HT-29 (cell line): ENCODE data around the gene PPM1F. TPM values are rescaled to one million over a fixed set of nuclear protein-coding genes. Genes with fewer than 3 reads are reported as not detected.

Experiments
- DNase-seq: peaks from one replicate; pipeline ENCODE4 v3.0.0-alpha.2; 2015; ENCODE audit warnings: low spot score
- total RNA-seq: library from RNA; depleted of rRNA; stranded (reverse); fragments of >200 nt; shearing (Covaris generic); gene quantifications from 2 replicates; pipeline ENCODE4 v1.2.3, GENCODE V29; 2014

The PPM1F gene
- total RNA-seq, 1 experiment from 2014 or later = 17.8 TPM

- no peak for DNase-seq
Measured at GRCh38 chr22:21977814-21978213, 25.2 kb upstream of the PPM1F start.

GRCh38 chr22:21975854-21976345 lies 23.3 kb upstream of the PPM1F start:
- DNase-seq = no peak

- DNase-seq = no peak
Measured at GRCh38 chr22:21975273-21975672, 22.6 kb upstream of the PPM1F start.

- no peak for DNase-seq
Measured at GRCh38 chr22:21974058-21974649, 21.5 kb upstream of the PPM1F start.

GRCh38 chr22:21972806-21973205 lies 20.2 kb upstream of the PPM1F start:
- DNase-seq = no peak

GRCh38 chr22:21972293-21972779 lies 19.7 kb upstream of the PPM1F start:
- DNase-seq = peak; percentile 4

GRCh38 chr22:21971858-21972275 lies 19.2 kb upstream of the PPM1F start:
- DNase-seq = no peak

GRCh38 chr22:21970800-21971617 lies 18.4 kb upstream of the PPM1F start:
- DNase-seq = no peak

- no peak for DNase-seq
Measured at GRCh38 chr22:21970037-21970799, 17.6 kb upstream of the PPM1F start.

- DNase-seq = no peak
Measured at GRCh38 chr22:21968452-21969129, 15.9 kb upstream of the PPM1F start.

GRCh38 chr22:21967693-21968271 lies 15.1 kb upstream of the PPM1F start:
- DNase-seq = no peak

- DNase-seq = no peak
Measured at GRCh38 chr22:21966643-21967516, 14.2 kb upstream of the PPM1F start.

- DNase-seq = no peak
Measured at GRCh38 chr22:21965762-21966288, 13.2 kb upstream of the PPM1F start.

GRCh38 chr22:21964918-21965484 lies 12.4 kb upstream of the PPM1F start:
- DNase-seq = no peak

GRCh38 chr22:21964234-21964633 lies 11.6 kb upstream of the PPM1F start:
- DNase-seq = no peak

GRCh38 chr22:21963790-21964211 lies 11.2 kb upstream of the PPM1F start:
- DNase-seq = no peak

- DNase-seq = no peak
Measured at GRCh38 chr22:21963286-21963685, 10.6 kb upstream of the PPM1F start.

GRCh38 chr22:21962655-21962949 lies 10.0 kb upstream of the PPM1F start:
- no peak for DNase-seq

- DNase-seq = peak; percentile 37
Measured at GRCh38 chr22:21961886-21962654, 9.4 kb upstream of the PPM1F start.
